Neural cell (in vitro differentiated cells): ENCODE results near the gene ELP4.

Source experiments
- EP300 ChIP-seq: fragments of 450-650 bp; conservative IDR thresholded peaks from 2 replicates; pipeline ENCODE4 v1.6.1; 2014; ENCODE audit warnings: antibody characterized with exemption, mild to moderate bottlenecking, moderate library complexity; ENCODE audit not compliant: poor library complexity, severe bottlenecking
- EZH2 ChIP-seq: fragments of 200-600, 300-800 bp; shearing (Covaris generic), sonication (generic); IDR thresholded peaks from 2 replicates; pipeline ENCODE4 v1.6.1; 2014; ENCODE audit warnings: antibody characterized with exemption, low read length, borderline replicate concordance, mild to moderate bottlenecking; ENCODE audit not compliant: insufficient read depth, poor library complexity, severe bottlenecking
- POLR2AphosphoS5 ChIP-seq: IDR thresholded peaks from 2 replicates; pipeline ENCODE4 v1.6.1; 2012
- TF ChIP-seq, protein P1 (sequence below): fragments of 450-650 bp; IDR thresholded peaks from 2 replicates; pipeline ENCODE4 v1.5.1; 2014; ENCODE audit warnings: antibody characterized with exemption, mild to moderate bottlenecking, moderate library complexity; ENCODE audit not compliant: poor library complexity, severe bottlenecking

DNA sequence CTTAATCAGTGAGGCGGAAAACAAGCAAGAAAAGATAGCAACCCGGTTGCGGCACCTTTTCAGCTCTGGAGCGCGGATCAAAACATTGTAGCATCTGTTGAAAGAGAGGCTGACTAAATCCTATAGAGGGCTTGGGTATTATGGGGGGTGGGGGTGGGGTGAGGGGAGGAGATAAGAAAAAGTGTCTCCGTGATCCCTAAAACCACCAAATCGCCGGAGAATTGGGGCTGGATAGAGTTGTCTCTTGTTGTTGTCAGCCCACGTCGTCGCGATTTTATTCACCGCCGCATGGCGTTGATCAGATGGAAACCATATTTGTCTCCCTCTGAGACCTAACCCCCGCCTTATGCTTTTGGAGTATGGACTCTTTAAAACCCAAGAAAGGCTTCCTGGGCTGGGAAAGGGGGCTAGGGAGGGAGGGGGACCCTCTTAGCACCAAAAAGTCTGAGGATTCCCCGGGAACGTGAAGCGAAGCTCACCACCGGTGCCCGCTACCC lies 288.5 kb downstream of the ELP4 start:
- TF ChIP-seq POLR2AphosphoS5 (no peak), EP300 (no peak), EZH2 (no peak)
- TF ChIP-seq, protein P1, sequence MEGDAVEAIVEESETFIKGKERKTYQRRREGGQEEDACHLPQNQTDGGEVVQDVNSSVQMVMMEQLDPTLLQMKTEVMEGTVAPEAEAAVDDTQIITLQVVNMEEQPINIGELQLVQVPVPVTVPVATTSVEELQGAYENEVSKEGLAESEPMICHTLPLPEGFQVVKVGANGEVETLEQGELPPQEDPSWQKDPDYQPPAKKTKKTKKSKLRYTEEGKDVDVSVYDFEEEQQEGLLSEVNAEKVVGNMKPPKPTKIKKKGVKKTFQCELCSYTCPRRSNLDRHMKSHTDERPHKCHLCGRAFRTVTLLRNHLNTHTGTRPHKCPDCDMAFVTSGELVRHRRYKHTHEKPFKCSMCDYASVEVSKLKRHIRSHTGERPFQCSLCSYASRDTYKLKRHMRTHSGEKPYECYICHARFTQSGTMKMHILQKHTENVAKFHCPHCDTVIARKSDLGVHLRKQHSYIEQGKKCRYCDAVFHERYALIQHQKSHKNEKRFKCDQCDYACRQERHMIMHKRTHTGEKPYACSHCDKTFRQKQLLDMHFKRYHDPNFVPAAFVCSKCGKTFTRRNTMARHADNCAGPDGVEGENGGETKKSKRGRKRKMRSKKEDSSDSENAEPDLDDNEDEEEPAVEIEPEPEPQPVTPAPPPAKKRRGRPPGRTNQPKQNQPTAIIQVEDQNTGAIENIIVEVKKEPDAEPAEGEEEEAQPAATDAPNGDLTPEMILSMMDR, result no peak
